GM19438 (cell line): ENCODE data around the gene AKAP1.

Source experiments
- ATAC-seq: cut with Tn5 transposase; IDR thresholded peaks from one replicate; pipeline ENCODE4 v1.9.1; 2021; ENCODE audit warnings: low read depth; ENCODE audit not compliant: unreplicated experiment

The AKAP1 gene

DNA sequence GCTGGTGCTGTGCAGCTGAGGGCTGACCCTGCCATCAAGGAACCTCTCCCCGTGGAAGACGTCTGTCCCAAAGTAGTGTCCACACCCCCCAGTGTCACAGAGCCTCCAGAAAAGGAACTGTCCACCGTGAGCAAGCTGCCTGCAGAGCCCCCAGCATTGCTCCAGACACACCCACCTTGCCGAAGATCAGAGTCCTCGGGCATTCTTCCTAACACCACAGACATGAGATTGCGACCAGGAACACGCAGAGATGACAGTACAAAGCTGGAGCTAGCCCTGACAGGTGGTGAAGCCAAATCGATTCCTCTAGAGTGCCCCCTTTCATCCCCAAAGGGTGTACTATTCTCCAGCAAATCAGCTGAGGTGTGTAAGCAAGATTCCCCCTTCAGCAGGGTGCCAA, 20.5 kb downstream of the AKAP1 start:
- ATAC-seq, result no peak

DNA sequence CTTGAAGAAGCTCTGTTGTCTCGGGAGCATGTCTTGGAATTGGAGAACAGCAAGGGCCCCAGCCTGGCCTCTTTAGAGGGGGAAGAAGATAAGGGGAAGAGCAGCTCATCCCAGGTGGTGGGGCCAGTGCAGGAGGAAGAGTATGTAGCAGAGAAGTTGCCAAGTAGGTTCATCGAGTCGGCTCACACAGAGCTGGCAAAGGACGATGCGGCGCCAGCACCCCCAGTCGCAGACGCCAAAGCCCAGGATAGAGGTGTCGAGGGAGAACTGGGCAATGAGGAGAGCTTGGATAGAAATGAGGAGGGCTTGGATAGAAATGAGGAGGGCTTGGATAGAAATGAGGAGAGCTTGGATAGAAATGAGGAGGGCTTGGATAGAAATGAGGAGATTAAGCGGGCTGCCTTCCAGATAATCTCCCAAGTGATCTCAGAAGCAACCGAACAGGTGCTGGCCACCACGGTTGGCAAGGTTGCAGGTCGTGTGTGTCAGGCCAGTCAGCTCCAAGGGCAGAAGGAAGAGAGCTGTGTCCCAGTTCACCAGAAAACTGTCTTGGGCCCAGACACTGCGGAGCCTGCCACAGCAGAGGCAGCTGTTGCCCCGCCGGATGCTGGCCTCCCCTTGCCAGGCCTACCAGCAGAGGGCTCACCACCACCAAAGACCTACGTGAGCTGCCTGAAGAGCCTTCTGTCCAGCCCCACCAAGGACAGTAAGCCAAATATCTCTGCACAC, 21.2 kb downstream of the AKAP1 start:
- ATAC-seq, result no peak

- no peak for ATAC-seq
Measured at GRCh38 chr17:57106836-57107497, 21.9 kb downstream of the AKAP1 start.

- no peak for ATAC-seq
Measured at GRCh38 chr17:57107498-57108101, 22.6 kb downstream of the AKAP1 start.

DNA sequence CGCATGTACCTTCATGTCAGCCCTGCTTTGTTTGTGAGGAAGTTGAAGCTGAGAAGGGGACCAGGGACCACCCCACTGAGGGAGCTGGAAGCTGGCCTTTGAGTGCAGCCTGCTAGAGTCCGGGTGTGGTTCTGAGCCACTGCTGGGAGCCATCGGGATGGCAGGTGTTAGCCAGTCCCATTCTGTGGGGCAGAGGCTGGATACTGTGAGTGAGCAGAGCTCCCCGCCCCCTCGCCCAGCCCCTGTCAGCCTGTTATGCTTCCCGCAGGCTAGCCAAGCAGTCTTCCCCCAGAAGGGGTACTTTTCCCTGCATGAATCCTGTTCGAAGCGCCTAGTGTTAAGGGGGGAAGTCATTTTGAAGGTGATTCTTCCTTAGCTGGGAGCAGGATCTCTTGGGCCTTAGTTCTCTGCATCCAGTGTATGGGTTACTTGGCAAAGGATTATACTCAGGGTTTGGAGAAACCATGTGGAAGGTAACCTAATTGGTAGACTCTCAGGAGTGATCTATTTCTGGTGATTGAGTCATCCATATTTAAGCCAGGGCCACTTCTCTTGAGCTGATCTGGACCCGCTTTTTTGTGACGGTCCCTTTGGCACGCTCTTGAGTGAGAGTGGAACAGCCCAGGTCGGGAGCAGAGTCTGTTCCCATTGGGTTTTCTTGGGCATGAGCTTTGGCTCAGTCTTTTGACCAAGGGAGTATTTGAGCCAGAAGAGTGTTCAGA, 23.8 kb downstream of the AKAP1 start:
- ATAC-seq, result no peak

GRCh38 chr17:57109393-57110151, 24.5 kb downstream of the AKAP1 start:
- no peak for ATAC-seq

GRCh38 chr17:57110152-57110542, 25.1 kb downstream of the AKAP1 start:
- no peak for ATAC-seq

- no peak for ATAC-seq
Measured at GRCh38 chr17:57110579-57111325, 25.7 kb downstream of the AKAP1 start.

DNA sequence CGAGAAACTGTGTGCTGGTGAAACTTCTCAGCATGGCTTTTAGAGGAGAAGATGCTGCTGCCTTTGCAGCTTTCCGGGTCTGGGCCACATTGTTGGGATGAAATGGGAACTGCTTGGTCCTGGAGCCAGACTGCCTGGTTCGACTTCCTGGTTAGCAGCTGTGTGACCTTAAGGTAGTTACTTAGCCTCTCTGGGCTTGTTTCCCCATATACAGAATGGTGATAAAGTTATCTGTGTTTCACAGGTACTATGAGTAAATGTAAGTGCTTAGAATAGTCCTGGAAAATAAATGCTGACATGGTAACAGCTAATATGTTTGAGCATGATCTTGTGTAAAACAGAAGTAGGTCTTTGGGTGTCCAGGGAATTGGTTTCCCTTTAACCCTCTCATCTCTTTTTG, 26.3 kb downstream of the AKAP1 start:
- no peak for ATAC-seq

DNA sequence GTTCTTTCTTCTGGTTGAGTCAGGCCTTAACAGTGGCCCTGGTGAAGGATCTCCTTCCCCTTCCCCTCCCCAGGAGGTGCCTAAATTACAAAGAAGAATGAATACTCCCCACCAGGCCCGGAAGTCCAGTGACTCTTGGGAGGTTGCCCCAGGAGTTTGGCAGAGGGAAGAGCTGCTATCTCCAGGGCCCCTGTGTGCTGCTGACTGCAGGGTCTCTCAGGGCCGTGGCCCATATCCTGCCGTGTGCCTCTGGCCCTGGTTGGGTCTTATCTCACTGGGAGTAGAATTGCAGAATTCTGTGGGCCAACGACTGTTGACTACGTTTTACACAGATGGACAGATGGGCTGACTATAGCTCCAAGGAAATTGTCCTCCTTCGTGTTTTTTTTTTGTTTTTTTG, 28.0 kb downstream of the AKAP1 start:
- ATAC-seq, result no peak

DNA sequence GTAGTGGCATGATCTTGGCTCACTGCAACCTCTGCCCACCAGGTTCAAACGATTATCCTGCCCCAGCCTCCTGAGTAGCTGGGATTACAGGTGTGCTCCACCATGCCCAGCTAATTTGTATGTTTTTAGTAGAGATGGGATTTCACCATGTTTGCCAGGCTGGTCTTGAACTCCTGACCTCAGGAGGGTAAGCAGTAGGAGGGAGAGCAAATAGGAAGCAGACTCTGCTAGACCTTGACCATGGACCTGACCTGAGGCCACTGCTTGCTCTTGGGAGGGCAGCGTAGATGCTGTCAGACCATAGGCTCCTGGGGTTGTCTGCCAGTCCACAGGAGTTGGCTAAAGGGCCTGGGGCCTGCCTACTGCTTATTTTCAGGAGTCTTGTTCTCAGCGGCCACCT, 28.6 kb downstream of the AKAP1 start:
- no peak for ATAC-seq

DNA sequence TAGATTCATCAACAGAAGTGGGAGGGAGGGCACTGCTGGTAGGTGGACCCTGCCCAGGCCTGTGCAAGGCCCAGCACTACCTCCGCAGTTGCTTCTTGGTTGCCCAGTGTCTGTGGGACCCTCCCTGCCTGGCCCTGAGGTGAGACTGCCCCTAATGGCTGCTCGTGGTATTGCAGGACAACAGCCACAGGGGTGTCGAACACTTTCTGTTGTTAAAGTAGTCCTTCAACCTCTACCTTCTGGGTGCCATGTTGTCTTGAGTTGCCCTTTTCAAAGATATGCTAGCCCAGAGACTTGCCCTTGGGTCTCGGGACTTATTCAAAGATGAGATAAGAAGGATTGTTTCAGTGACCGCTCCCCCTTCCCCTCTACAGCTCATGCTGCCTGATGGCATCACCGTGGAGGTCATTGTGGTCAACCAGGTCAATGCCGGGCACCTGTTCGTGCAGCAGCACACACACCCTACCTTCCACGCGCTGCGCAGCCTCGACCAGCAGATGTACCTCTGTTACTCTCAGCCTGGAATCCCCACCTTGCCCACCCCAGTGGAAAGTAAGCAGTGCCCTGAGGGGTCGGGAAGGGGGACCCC, 29.1 kb downstream of the AKAP1 start:
- no peak for ATAC-seq

GRCh38 chr17:57115377-57115776, 30.3 kb downstream of the AKAP1 start:
- ATAC-seq, result no peak

- ATAC-seq, result no peak
Measured at GRCh38 chr17:57115916-57116315, 30.9 kb downstream of the AKAP1 start.

DNA sequence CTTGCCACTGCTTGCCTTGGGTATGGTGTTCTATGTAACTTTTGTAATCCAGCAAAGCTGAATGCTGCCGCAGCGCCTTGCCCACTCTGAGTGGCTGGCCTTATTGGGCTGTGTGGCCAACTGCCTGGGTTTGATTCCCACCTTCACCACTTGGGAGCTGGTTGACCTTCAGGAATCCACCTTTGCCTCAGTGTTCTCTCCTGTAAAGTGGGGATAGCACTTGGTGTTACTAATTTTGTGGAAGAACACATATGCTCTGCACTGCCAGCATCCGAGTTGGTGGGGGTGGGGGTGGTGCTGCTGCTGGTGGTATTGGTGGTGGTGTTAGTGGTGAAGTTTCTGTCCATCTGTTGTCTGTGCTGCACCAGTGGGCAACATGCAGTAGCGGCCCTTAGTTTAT, 32.8 kb downstream of the AKAP1 start:
- no peak for ATAC-seq

- no peak for ATAC-seq
Measured at GRCh38 chr17:57120814-57121213, 35.8 kb downstream of the AKAP1 start.

DNA sequence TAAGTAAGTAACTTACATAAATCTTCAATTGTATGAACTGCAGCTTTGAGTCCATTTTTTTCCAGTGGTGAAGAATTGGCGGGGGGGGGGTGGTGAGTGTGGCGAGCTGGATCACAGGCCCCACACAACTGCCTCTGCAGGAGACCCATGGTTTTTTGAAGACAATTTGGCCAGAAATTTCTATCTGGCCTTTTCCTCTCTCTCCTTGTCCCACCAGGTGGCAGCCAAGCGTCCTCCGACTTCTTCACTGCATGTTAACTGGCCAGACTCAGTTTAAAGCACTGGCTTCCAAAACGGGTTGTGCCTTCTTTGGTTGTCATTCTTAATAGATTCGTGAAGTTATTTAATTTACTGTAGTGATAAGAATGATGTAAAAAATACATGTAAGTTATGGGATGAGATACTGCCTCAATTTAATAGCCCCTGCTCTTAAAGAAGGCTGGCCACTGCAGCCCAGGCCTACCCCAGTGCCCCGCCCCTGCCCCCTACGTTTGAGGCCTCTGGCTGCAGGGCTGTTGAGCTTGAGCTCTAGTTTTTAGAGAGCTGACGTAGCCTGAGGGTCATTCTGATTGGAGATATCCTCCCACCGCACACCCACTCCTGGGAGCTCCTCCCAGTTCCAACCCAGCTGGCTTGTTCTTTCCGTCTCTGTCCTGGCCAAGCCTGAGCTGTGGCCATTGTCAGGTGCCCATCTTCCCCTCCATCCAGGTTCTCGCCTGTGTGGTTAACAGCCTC, 36.4 kb downstream of the AKAP1 start:
- no peak for ATAC-seq

- no peak for ATAC-seq
Measured at GRCh38 chr17:57124053-57124452, 39.0 kb downstream of the AKAP1 start.

- no peak for ATAC-seq
Measured at GRCh38 chr17:57125406-57125805, 40.4 kb downstream of the AKAP1 start.
